Measurements from ENCODE around the gene HNRNPAB. TPM values are rescaled to one million over a fixed set of nuclear protein-coding genes. Genes with fewer than 3 reads are reported as not detected.
"Not testable (repeated sequence)": the region's sequence is repeated elsewhere in the genome, so short reads cannot be mapped to it uniquely, and the experiment has no call there.

The HNRNPAB gene
- total RNA-seq, 1 donor from 2014 or later, result 199 TPM

DNA sequence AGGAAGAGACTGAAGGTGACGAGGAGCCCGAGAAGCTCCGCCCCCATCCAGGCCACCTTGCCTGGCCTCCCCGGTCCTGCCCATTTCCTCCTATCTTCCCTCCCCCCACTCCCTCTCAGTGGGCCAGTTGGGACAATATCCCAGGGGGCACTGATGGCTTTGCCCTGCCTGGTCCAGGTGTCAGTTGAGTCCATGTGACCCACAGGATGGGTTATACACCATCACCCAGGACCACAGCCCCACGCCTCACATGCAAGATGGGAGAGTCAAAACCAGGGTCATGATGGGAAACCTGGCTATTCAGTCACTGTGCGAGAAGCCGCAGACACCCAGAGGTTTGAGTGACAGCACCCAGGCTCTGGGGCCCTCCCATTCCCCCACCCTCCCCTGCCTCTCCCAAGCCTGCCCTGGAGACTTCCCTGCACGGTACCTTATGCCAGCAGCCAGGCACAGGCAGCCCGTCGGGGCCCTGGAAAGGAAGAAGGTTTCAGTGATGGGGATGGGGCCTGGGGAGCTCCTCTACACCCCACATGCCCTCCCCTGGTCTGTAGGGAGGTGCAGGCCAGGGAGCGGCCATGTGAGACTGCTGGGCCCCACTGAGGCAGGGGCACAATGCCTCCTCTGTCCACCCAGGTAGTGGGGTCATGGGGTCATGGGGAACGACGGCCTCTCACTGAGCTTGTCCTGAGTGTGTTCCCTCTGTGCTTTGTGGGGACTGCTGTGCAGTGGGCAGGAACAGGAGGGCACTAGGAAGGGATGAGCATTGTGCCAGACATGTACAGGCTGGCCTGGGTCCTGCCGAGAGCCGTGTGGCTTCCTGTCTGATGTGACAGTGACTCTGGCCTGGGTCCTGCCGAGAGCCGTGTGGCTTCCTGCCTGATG is 34.6 kb downstream of the HNRNPAB start:
- H3K4me1 ChIP-seq (ENCODE audit: insufficient read depth, low read length), result no peaks in the 10 kb centered on the region
- FAIRE-seq (no peak), DNase-seq (ENCODE audit: low read depth) (no peak)
- Mint-ChIP-seq H3K27ac (ENCODE audit: unreplicated experiment) (no peak overlapping the region), H3K4me3 (ENCODE audit: unreplicated experiment) (no peak overlapping the region), H3K27me3 (ENCODE audit: low read depth, unreplicated experiment) (peaks cover 4% of the 10 kb centered on the region), H3K9me3 (ENCODE audit: unreplicated experiment) (no peaks in the 10 kb centered on the region), H3K4me1 (ENCODE audit: low read depth, unreplicated experiment) (no peaks in the 10 kb centered on the region), H3K36me3 (ENCODE audit: low read depth, unreplicated experiment) (no peaks in the 10 kb centered on the region)
- H3K36me3 ChIP-seq (ENCODE audit: insufficient read depth, low read length), result no peaks in the 10 kb centered on the region
- no peaks in the 10 kb centered on the region for H3K9me3 ChIP-seq (ENCODE audit: insufficient read depth, low read depth, low read length)
- H3K4me3 ChIP-seq (ENCODE audit: insufficient read depth, low read depth, low read length), result no peak overlapping the region
- no peaks in the 10 kb centered on the region for H4K20me1 ChIP-seq (ENCODE audit: insufficient read depth, low read length)
- no peak overlapping the region for H3K9ac ChIP-seq (ENCODE audit: low read length)
- TF ChIP-seq, protein P1, sequence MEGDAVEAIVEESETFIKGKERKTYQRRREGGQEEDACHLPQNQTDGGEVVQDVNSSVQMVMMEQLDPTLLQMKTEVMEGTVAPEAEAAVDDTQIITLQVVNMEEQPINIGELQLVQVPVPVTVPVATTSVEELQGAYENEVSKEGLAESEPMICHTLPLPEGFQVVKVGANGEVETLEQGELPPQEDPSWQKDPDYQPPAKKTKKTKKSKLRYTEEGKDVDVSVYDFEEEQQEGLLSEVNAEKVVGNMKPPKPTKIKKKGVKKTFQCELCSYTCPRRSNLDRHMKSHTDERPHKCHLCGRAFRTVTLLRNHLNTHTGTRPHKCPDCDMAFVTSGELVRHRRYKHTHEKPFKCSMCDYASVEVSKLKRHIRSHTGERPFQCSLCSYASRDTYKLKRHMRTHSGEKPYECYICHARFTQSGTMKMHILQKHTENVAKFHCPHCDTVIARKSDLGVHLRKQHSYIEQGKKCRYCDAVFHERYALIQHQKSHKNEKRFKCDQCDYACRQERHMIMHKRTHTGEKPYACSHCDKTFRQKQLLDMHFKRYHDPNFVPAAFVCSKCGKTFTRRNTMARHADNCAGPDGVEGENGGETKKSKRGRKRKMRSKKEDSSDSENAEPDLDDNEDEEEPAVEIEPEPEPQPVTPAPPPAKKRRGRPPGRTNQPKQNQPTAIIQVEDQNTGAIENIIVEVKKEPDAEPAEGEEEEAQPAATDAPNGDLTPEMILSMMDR (IDR thresholded peaks at IDR 0.05; ENCODE audit: insufficient read depth, low read depth, low read length), result no peak
- TF ChIP-seq EZH2 (IDR thresholded peaks at IDR 0.05; ENCODE audit: insufficient read depth, low read length), result no peak
- no peak overlapping the region for H2AFZ ChIP-seq (ENCODE audit: low read depth, low read length)
- no peaks in the 10 kb centered on the region for H3K79me2 ChIP-seq (ENCODE audit: insufficient read depth, low read length)
- no peaks in the 10 kb centered on the region for H3K27me3 ChIP-seq (ENCODE audit: insufficient read depth, low read length)
- no peak overlapping the region for H3K4me2 ChIP-seq (ENCODE audit: low read length)
- H3K27ac ChIP-seq (ENCODE audit: low read depth, low read length), result no peak overlapping the region

DNA sequence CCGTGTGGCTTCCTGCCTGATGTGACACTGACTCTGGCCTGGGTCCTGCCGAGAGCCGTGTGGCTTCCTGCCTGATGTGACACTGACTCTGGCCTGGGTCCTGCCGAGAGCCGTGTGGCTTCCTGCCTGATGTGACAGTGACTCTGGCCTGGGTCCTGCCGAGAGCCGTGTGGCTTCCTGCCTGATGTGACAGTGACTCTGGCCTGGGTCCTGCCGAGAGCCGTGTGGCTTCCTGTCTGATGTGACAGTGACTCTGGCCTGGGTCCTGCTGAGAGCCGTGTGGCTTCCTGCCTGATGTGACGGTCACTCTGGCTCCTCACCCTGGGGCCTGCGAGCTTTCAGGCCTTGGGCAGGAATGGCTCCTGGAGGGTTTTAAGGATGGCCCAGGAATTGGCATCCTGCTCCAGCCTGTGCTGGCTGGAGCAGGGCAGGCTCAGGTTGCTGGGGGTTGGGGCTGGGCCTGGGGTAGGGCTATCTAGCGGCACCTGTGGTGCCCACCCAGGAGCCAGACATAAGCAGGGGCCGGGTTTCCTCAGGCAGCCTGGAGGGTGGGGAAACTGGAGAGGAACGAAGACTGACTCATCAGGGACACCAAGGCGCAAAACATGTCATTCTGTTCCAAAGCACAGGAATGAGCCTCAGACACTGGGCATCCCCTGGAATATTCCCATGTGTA is 35.4 kb downstream of the HNRNPAB start:
- not testable (repeated sequence) for DNase-seq (ENCODE audit: low read depth); H3K9me3 ChIP-seq (ENCODE audit: insufficient read depth, low read depth, low read length); H3K27me3 Mint-ChIP-seq (ENCODE audit: low read depth, unreplicated experiment); H3K79me2 ChIP-seq (ENCODE audit: insufficient read depth, low read length); H3K27ac ChIP-seq (ENCODE audit: low read depth, low read length); H3K4me3 ChIP-seq (ENCODE audit: insufficient read depth, low read depth, low read length); H3K4me3 Mint-ChIP-seq (ENCODE audit: unreplicated experiment); H3K4me1 Mint-ChIP-seq (ENCODE audit: low read depth, unreplicated experiment); H3K9me3 Mint-ChIP-seq (ENCODE audit: unreplicated experiment); H2AFZ ChIP-seq (ENCODE audit: low read depth, low read length); H3K27me3 ChIP-seq (ENCODE audit: insufficient read depth, low read length); H3K4me2 ChIP-seq (ENCODE audit: low read length); FAIRE-seq; H3K9ac ChIP-seq (ENCODE audit: low read length); H3K36me3 ChIP-seq (ENCODE audit: insufficient read depth, low read length); H3K36me3 Mint-ChIP-seq (ENCODE audit: low read depth, unreplicated experiment); H4K20me1 ChIP-seq (ENCODE audit: insufficient read depth, low read length); H3K4me1 ChIP-seq (ENCODE audit: insufficient read depth, low read length); H3K27ac Mint-ChIP-seq (ENCODE audit: unreplicated experiment)

DNA sequence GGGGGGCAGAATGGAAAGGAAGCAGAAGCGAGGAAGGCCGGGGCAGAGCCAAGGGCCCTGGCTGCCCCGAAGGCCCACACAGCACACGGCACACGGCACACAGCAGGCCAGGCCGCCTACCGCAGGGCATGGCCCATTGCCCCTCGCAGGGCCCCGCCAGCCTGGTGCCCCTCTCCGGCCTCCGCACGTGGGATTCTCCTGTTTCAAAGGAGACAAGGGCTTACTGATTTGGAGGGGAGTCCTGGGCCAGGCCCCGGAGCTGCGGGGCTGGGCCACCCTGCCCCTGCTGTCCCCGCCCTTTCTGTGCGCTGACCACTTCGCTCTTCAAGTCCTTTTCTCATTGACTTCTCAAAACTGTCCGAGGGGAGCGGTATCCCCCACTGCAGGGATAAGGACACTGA is 36.0 kb downstream of the HNRNPAB start:
- Histone ChIP-seq H3K4me2 (ENCODE audit: low read length) (no peak overlapping the region), H3K79me2 (ENCODE audit: insufficient read depth, low read length) (no peaks in the 10 kb centered on the region), H3K9me3 (ENCODE audit: insufficient read depth, low read depth, low read length) (no peaks in the 10 kb centered on the region), H3K27ac (ENCODE audit: low read depth, low read length) (no peak overlapping the region), H3K4me1 (ENCODE audit: insufficient read depth, low read length) (no peaks in the 10 kb centered on the region), H3K4me3 (ENCODE audit: insufficient read depth, low read depth, low read length) (no peak overlapping the region), H3K27me3 (ENCODE audit: insufficient read depth, low read length) (no peaks in the 10 kb centered on the region), H4K20me1 (ENCODE audit: insufficient read depth, low read length) (no peaks in the 10 kb centered on the region), H3K9ac (ENCODE audit: low read length) (no peak overlapping the region), H2AFZ (ENCODE audit: low read depth, low read length) (no peak overlapping the region), H3K36me3 (ENCODE audit: insufficient read depth, low read length) (no peaks in the 10 kb centered on the region)
- no peak for TF ChIP-seq EZH2 (IDR thresholded peaks at IDR 0.05; ENCODE audit: insufficient read depth, low read length)
- TF ChIP-seq, protein P1 (IDR thresholded peaks at IDR 0.05; ENCODE audit: insufficient read depth, low read depth, low read length), result no peak
- Mint-ChIP-seq H3K36me3 (ENCODE audit: low read depth, unreplicated experiment) (no peaks in the 10 kb centered on the region), H3K27me3 (ENCODE audit: low read depth, unreplicated experiment) (peaks cover 8% of the 10 kb centered on the region), H3K9me3 (ENCODE audit: unreplicated experiment) (no peaks in the 10 kb centered on the region), H3K4me3 (ENCODE audit: unreplicated experiment) (no peak overlapping the region), H3K4me1 (ENCODE audit: low read depth, unreplicated experiment) (no peaks in the 10 kb centered on the region), H3K27ac (ENCODE audit: unreplicated experiment) (no peak overlapping the region)
- FAIRE-seq, result no peak
- DNase-seq (ENCODE audit: low read depth), result no peak
